Measurements from ENCODE around the gene MILR1.
"Not testable (repeated sequence)": the region's sequence is repeated elsewhere in the genome, so short reads cannot be mapped to it uniquely, and the experiment has no call there.

The MILR1 gene

DNA sequence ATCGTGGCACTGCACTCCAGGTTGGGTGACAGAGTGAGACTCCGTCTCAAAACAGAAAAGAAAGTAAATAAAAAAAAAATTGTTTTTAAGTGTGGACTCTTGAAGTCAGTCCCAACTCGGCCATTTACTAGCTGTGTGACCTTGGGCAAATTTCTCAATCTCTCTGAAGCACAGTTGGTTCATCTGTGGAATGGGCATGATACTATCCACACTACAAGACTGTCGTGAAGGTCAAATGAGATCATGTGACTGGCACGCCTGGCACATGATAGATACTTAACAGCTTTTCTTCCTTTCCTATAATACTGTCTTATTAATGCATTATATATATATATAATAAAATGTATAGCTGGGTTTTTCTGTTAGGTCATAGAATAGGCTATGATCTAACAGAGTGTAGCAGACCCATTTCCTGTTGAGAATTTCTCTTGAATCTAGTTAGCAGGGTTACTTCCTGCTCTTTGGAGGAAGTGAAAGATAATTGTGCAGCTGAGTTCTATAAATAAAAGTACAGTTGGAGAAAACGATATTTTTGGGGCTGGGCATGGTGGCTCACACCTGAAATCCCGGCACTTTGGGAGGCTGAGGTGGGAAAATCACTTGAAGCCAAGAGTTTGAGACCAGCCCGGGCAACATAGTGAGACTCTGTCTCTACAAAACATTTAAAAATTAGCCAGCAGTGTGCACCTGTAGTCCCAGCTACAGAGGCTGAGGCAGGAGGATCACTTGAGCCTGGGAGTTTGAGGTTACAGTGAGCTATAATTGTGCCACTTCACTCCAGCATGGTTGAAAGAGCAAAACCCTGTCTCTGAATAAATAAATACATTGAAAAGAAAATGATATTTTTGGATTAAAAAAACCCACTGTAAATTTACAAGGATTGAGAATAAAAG lies 7.3 kb downstream of the MILR1 start:
- Histone ChIP-seq H3K4me1 (ENCODE audit: control insufficient read depth, insufficient read depth, low read length) (no peaks in the 10 kb centered on the region), H3K27ac (ENCODE audit: low read depth, low read length) (no peak overlapping the region), H3K27me3 (ENCODE audit: control insufficient read depth, insufficient read depth, low read length) (no peaks in the 10 kb centered on the region), H3K36me3 (ENCODE audit: control insufficient read depth, insufficient read depth, low read length) (no peaks in the 10 kb centered on the region), H3K9ac (ENCODE audit: low read depth, low read length) (no peak overlapping the region), H3K4me3 (ENCODE audit: low read depth, low read length) (no peak overlapping the region), H3K9me3 (ENCODE audit: control insufficient read depth, insufficient read depth, low read length) (no peaks in the 10 kb centered on the region)

DNA sequence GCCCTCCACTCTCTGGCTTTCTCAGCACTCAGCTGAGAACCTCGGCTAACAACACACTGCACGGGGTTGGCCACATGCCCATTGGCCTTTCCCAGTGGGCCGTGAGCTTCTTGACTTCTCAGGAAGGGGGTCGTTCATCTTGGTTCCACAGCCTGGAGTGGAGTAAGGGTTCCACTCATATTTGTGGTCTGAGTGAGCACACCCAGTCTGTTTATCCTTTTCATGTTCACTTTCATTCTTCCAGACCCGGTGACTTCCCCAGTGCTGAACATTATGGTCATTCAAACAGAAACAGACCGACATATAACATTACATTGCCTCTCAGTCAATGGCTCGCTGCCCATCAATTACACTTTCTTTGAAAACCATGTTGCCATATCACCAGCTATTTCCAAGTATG lies 8.2 kb downstream of the MILR1 start:
- Histone ChIP-seq H3K9ac (ENCODE audit: low read depth, low read length) (no peak overlapping the region), H3K36me3 (ENCODE audit: control insufficient read depth, insufficient read depth, low read length) (no peaks in the 10 kb centered on the region), H3K4me3 (ENCODE audit: low read depth, low read length) (no peak overlapping the region), H3K27me3 (ENCODE audit: control insufficient read depth, insufficient read depth, low read length) (no peaks in the 10 kb centered on the region), H3K9me3 (ENCODE audit: control insufficient read depth, insufficient read depth, low read length) (no peaks in the 10 kb centered on the region), H3K27ac (ENCODE audit: low read depth, low read length) (no peak overlapping the region), H3K4me1 (ENCODE audit: control insufficient read depth, insufficient read depth, low read length) (no peaks in the 10 kb centered on the region)

DNA sequence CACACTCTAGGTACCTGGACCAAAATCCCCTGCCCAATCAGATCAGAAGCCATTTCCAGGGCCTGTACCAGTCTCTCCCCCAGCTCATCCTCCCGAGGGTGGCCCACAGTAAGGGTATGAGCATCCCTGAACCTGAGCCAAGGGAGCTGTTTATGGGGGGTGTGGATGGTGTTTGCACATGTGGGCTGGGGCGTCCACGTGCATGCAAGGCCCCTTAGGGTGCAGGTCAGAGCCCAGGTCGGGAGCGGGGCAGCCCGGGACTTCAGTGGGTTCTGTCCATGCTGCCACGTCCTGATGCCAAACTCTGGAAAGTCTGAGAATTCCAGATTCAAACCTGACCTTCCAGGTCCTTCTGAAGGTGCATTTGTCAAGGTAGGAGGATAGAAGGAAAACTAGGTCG lies 9.8 kb downstream of the MILR1 start:
- H3K9me3 ChIP-seq (ENCODE audit: control insufficient read depth, insufficient read depth, low read length), result no peaks in the 10 kb centered on the region
- no peak overlapping the region for H3K9ac ChIP-seq (ENCODE audit: low read depth, low read length)
- H3K4me3 ChIP-seq (ENCODE audit: low read depth, low read length), result no peak overlapping the region
- no peak overlapping the region for H3K27ac ChIP-seq (ENCODE audit: low read depth, low read length)
- H3K36me3 ChIP-seq (ENCODE audit: control insufficient read depth, insufficient read depth, low read length), result no peaks in the 10 kb centered on the region
- no peaks in the 10 kb centered on the region for H3K4me1 ChIP-seq (ENCODE audit: control insufficient read depth, insufficient read depth, low read length)
- H3K27me3 ChIP-seq (ENCODE audit: control insufficient read depth, insufficient read depth, low read length), result no peaks in the 10 kb centered on the region

DNA sequence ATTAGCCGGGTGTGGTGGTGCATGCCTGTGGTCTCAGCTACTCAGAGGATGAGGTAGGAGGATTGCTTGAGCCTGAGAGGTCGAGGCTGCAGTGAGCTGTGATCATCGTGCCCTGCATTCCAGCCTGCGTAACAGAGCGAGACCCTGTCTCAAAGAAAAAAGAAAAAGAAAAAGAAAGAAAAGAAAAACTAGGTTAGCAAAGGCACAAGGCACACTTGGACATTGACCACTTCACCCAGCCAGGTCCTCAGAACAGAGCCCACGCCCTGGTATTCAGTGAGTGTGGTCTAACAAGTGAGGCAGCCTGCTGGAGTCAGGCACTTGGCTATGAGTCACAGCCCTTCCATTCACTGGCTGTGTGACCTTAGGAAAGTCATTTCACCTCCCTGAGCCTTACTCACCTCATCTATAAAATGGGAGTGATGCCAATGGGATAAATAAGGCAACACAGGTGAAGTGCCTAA lies 10.4 kb downstream of the MILR1 start:
- no peaks in the 10 kb centered on the region for H3K27me3 ChIP-seq (ENCODE audit: control insufficient read depth, insufficient read depth, low read length)
- H3K36me3 ChIP-seq (ENCODE audit: control insufficient read depth, insufficient read depth, low read length), result no peaks in the 10 kb centered on the region
- H3K9ac ChIP-seq (ENCODE audit: low read depth, low read length), result no peak overlapping the region
- no peaks in the 10 kb centered on the region for H3K9me3 ChIP-seq (ENCODE audit: control insufficient read depth, insufficient read depth, low read length)
- H3K4me1 ChIP-seq (ENCODE audit: control insufficient read depth, insufficient read depth, low read length), result no peaks in the 10 kb centered on the region
- H3K4me3 ChIP-seq (ENCODE audit: low read depth, low read length), result no peak overlapping the region
- no peak overlapping the region for H3K27ac ChIP-seq (ENCODE audit: low read depth, low read length)

DNA sequence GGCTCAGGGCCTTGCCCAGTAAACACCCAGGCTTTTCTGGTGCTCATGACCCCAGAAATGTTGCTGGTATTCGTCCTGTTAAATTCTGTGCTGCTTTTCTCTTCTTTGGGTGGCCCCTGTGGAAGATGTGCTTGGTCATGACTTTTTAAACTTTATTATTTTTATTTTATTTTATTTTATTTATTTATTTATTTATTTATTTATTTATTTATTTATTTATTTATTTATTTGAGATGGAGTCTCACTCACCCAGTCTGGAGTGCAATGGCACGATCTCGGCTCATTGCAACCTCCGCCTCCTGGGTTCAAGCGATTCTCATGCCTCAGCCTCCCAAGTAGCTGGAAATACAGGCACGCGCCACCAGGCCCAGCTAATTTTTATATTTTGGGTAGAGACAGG lies 10.9 kb downstream of the MILR1 start:
- H3K4me3 ChIP-seq (ENCODE audit: low read depth, low read length); H3K27ac ChIP-seq (ENCODE audit: low read depth, low read length); H3K9me3 ChIP-seq (ENCODE audit: control insufficient read depth, insufficient read depth, low read length); H3K27me3 ChIP-seq (ENCODE audit: control insufficient read depth, insufficient read depth, low read length); H3K36me3 ChIP-seq (ENCODE audit: control insufficient read depth, insufficient read depth, low read length); H3K4me1 ChIP-seq (ENCODE audit: control insufficient read depth, insufficient read depth, low read length); H3K9ac ChIP-seq (ENCODE audit: low read depth, low read length): not testable (repeated sequence)

DNA sequence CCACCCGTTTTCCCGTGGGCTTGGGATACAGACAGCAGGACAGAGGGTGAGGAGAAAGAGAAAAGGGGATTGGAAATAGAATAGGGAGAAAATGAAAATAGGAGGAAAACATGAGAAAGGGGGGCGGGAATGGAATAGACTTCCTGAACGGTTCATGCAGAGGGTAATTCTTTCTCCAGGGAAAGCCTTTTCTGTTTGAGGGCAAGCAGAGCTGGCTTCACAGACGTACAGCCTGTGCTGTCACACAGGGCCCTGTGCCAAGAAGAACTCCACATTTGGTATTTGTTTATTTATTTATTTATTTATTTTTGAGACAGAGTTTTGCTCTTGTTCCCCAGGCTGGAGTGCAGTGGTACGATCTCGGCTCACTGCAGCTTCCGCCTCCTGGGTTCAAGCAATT lies 12.0 kb downstream of the MILR1 start:
- H3K27ac ChIP-seq (ENCODE audit: low read depth, low read length), result no peak overlapping the region
- no peaks in the 10 kb centered on the region for H3K9me3 ChIP-seq (ENCODE audit: control insufficient read depth, insufficient read depth, low read length)
- H3K4me3 ChIP-seq (ENCODE audit: low read depth, low read length), result no peak overlapping the region
- H3K27me3 ChIP-seq (ENCODE audit: control insufficient read depth, insufficient read depth, low read length), result no peaks in the 10 kb centered on the region
- H3K36me3 ChIP-seq (ENCODE audit: control insufficient read depth, insufficient read depth, low read length), result no peaks in the 10 kb centered on the region
- H3K9ac ChIP-seq (ENCODE audit: low read depth, low read length), result no peak overlapping the region
- no peaks in the 10 kb centered on the region for H3K4me1 ChIP-seq (ENCODE audit: control insufficient read depth, insufficient read depth, low read length)

- Histone ChIP-seq H3K36me3 (ENCODE audit: control insufficient read depth, insufficient read depth, low read length) (no peaks in the 10 kb centered on the region), H3K9ac (ENCODE audit: low read depth, low read length) (no peak overlapping the region), H3K4me1 (ENCODE audit: control insufficient read depth, insufficient read depth, low read length) (no peaks in the 10 kb centered on the region), H3K27me3 (ENCODE audit: control insufficient read depth, insufficient read depth, low read length) (no peaks in the 10 kb centered on the region), H3K9me3 (ENCODE audit: control insufficient read depth, insufficient read depth, low read length) (no peaks in the 10 kb centered on the region), H3K27ac (ENCODE audit: low read depth, low read length) (no peak overlapping the region), H3K4me3 (ENCODE audit: low read depth, low read length) (no peak overlapping the region)
Observed at GRCh38 chr17:64461788-64462187, 12.9 kb downstream of the MILR1 start.

DNA sequence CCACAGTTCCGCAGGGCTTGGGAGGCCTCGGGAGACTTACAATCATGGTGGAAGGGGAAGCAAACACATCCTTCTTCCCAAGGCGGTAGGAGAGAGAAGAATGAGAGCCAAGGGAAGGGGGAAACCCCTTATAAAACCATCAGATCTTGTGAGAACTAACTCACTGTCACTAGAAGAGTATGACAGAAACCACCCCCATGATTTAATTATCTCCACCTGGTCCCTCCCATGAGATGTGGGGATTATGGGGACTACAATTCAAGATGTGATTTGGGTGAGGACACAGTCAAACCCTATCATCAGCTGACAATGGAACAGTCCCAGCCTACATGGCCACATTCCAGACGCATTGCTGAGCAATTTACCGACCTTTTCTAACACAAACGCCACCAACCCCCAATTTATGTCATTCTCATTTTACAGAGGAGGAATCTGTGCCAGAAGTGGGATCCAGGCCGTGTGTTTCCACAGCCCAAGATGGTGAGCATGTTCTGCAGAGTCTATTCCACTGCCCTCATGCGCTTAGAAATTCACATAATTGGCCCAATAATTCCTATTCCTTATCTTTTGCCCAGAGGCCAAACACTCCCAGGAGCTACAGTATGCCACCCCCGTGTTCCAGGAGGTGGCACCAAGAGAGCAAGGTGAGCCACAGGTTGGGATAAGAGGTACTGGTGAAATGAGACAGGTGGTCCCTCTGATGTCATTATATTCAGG lies 17.3 kb downstream of the MILR1 start:
- Histone ChIP-seq H3K36me3 (ENCODE audit: control insufficient read depth, insufficient read depth, low read length) (no peaks in the 10 kb centered on the region), H3K27ac (ENCODE audit: low read depth, low read length) (no peak overlapping the region), H3K9me3 (ENCODE audit: control insufficient read depth, insufficient read depth, low read length) (no peaks in the 10 kb centered on the region), H3K27me3 (ENCODE audit: control insufficient read depth, insufficient read depth, low read length) (no peaks in the 10 kb centered on the region), H3K4me3 (ENCODE audit: low read depth, low read length) (no peak overlapping the region), H3K9ac (ENCODE audit: low read depth, low read length) (no peak overlapping the region), H3K4me1 (ENCODE audit: control insufficient read depth, insufficient read depth, low read length) (peaks cover 7% of the 10 kb centered on the region)

GRCh38 chr17:64466834-64467233 lies 17.9 kb downstream of the MILR1 start:
- H3K4me3 ChIP-seq (ENCODE audit: low read depth, low read length); H3K36me3 ChIP-seq (ENCODE audit: control insufficient read depth, insufficient read depth, low read length); H3K9me3 ChIP-seq (ENCODE audit: control insufficient read depth, insufficient read depth, low read length); H3K27me3 ChIP-seq (ENCODE audit: control insufficient read depth, insufficient read depth, low read length); H3K27ac ChIP-seq (ENCODE audit: low read depth, low read length); H3K4me1 ChIP-seq (ENCODE audit: control insufficient read depth, insufficient read depth, low read length); H3K9ac ChIP-seq (ENCODE audit: low read depth, low read length): not testable (repeated sequence)

DNA sequence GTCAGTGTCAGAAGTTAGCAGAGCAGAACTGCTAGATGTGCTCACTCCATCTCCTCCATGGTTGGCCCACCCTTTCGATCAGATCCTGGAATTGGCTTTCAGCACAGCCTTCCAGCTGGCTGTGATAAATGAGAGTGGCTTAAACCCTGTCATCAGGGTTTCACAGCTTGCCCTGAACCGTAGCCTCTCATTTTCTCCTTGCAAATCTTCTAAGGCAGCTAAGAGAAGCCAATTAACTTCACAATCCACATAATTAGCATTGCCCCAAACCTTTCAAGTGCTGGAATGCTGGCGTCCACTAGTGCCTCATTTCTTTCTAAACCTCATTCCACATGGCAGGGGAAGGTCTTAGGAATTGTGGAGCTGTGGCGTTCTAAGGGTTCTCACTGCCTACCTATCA lies 21.7 kb downstream of the MILR1 start:
- Histone ChIP-seq H3K4me1 (ENCODE audit: control insufficient read depth, insufficient read depth, low read length) (peaks cover 7% of the 10 kb centered on the region), H3K9ac (ENCODE audit: low read depth, low read length) (no peak overlapping the region), H3K27ac (ENCODE audit: low read depth, low read length) (no peak overlapping the region), H3K4me3 (ENCODE audit: low read depth, low read length) (no peak overlapping the region), H3K9me3 (ENCODE audit: control insufficient read depth, insufficient read depth, low read length) (no peaks in the 10 kb centered on the region), H3K27me3 (ENCODE audit: control insufficient read depth, insufficient read depth, low read length) (no peaks in the 10 kb centered on the region), H3K36me3 (ENCODE audit: control insufficient read depth, insufficient read depth, low read length) (no peaks in the 10 kb centered on the region)

GRCh38 chr17:64471440-64471839 lies 22.5 kb downstream of the MILR1 start:
- Histone ChIP-seq H3K9me3 (ENCODE audit: control insufficient read depth, insufficient read depth, low read length) (no peaks in the 10 kb centered on the region), H3K9ac (ENCODE audit: low read depth, low read length) (no peak overlapping the region), H3K27me3 (ENCODE audit: control insufficient read depth, insufficient read depth, low read length) (no peaks in the 10 kb centered on the region), H3K27ac (ENCODE audit: low read depth, low read length) (no peak overlapping the region), H3K4me1 (ENCODE audit: control insufficient read depth, insufficient read depth, low read length) (peaks cover 7% of the 10 kb centered on the region), H3K36me3 (ENCODE audit: control insufficient read depth, insufficient read depth, low read length) (no peaks in the 10 kb centered on the region), H3K4me3 (ENCODE audit: low read depth, low read length) (no peak overlapping the region)

Measured in HUES48 (cell line).